ENCODE results near the gene AHDC1.
"Not testable (repeated sequence)": the region's sequence is repeated elsewhere in the genome, so short reads cannot be mapped to it uniquely, and the experiment has no call there.

AHDC1 gene

DNA sequence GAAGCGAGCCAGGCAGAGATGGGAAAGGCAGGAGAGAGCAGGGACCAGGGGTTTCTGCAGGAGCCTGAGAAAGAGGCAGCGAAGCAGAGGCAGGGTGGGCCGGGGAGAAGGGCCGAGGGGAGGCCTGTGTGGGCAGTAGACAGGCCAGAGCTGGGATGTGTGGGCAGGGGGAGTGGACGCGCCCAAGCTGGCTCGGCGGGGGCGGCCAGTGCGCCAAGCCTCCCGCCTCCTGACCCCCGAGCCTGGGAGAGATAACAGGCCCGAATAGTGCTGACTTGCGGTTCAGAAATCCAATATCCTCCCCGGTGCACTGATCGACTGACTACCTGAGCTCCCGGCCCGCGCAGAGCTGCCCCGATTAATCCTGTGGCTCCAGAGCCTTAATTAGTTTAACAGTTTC lies 41.9 kb downstream of the AHDC1 start:
- DNase-seq: no peak

DNA sequence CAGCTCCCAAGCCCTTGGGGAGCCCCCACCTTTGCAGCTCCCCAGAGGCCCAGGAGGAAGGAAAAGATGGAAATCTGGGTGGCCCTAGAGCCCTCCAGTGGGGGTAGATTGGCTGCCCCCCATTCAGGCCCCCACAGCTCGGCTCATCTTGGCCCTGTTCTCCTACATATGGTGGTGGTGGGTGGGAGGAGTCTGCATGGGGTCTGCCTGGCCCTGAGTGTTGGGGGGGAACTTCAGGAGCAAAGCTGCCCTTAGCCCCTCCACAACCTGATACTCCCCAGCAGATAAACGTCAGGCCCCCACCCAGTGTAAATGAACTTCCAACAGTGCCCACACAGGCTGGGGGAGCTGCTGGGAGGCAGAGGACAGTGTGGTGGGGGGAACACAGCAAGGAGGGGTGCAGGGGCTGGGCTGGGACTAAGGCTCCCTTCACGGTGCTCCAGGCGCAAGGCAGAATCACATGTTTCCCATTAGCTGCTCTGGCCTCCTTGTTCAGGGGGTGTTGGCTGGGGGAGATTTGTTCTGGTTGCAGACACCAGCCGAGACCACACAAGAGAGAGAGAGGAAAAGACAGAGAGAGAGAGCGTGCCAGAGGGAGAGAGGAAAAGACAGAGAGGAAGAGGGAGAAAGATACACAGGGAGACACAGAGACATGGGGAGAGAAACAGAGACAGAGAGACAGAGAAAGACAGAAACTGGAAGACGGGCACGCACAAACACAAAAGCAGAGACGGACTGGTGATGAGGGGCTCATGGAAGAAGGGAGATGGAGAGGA lies 42.6 kb downstream of the AHDC1 start:
- DNase-seq: no peak

DNA sequence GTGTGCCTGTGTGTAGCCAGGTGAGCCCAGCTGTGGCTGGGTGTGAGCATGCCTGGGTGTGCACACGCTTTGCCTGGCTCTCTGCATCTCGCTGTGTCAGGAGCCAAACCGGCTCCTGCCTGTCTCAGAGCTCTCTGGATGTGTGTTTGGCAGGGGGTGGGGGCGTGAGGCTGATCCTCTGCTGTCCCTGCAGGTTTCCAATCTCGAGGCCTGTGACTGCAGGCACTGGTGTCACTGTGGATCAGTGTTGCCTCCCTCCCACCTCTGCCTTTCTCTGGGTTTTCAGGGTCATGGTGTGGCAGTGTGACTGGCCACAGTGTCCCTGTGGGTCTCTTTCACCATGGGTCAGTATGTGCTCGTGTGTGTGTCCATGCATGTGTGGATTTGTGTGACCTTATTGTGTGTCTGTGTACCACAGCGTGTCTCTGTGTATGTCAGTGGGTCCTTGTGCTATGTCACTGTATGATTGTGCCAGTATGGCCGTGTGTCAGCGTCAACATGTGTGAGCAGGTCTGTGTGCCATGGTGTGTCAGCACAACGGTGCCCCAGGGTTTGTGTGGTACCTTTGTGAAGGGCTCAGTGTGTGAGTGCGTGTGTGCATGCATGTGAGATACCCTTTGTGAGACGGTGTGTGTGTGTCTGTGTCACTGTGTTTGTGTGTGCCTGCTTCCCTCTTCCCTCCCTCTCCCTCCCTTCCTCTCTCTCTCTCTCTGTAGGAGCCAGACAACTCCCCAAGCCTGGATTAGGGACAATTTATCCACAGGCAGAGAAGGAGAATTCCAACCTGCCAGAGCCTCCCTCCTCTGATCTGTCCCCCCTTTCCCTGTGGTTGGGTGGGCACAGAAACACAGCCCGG lies 43.4 kb downstream of the AHDC1 start:
- no peak for DNase-seq

DNA sequence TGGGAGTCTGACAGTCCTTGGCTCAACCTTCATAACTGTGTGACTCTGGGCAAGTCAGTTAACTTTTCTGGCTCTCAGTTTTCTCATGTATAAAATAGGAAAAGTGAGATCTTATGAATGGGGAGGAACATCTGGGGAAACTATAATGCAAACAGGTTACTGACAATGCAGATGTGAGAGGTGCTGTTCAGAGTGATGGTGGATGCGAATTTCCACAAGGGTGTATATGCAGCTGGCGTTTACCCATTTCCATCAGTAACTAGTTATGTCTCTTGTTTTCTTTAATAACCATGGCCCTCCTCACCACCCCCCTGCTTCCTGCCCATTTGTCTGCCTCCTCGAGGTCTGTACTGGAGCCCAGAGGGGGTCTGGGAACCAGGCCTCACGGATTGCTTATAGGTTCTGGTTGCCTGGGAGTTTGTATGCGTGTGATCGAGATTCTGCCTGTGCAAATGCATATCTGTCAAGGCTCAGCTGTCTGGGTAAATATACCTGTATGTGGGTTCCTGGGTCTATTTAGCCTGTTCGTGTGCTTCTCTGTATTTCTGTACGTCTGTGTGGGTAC lies 44.4 kb downstream of the AHDC1 start:
- DNase-seq: no peak

DNA sequence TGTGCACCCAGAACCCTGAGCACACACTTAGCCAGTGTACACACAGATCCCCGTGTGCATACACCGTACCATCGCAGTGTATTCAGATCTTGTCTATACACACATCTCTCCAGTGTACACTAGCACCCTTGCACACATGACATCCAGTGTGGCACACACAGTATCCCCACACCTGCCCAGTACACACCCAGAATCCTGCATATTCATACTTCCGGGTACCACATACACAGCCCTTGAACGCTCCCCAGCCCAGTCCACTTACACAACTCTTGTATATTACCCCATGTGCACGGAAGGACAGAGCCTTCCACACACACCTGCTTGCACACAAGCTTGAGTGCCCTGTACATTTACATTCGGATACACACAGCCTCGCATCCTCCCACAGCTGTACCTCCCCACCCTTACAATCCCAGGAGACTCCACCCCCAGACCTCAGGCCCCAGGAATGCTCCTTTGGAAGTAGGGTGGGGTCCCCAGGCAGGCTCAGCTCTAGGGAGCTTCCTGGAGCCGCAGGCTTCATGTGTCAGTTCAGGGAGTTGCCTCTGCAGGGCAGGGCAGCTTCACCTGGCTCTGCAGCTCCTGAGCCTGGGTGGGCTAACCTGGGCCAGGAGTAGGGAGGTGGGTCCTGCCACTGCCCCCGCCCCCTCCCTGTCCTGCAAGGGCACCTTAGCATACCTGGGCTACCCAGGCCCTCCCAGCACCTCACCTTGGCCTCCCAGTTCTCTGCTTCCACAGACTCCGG lies 46.2 kb downstream of the AHDC1 start:
- no peak for DNase-seq

DNA sequence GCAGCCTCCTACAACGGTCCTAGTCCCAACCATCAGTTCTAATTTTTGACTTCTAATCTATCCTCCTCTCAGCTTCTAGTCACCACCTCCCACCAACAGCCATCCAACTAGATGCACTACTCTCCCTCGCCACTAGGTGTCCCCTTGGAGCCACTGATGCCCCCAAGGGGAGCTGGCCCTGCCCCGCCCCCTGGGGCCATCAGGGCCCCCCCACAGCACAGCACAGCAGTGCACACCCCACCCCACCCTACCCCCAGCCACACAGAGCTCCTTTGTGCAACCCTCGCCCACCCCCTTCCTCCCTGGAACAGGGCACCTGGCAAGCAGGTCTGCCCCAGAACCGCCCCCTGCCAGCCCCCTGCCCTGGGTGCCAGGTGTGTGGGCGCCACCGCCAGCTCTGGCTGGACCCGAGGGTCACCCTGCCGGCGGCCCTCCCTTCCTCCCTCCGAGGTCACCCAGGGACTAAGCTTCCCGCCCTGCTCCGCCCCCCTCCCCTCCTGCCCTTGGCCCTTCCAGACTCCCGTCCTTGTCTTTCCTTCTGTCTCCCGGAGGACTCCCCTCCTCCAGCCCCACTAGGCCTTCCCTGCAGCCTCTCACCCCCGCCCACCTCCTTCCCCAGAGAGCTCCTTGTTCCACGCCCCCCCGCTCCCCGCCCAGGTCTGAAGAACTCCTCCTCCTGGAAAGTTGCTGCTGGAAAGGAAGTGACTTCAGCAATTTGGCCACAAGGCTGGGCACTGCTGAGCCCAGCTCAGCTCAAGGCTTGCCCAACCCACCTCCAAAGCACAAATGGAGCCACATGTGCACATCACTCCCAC lies 47.0 kb downstream of the AHDC1 start:
- DNase-seq: peak; percentile 68

DNA sequence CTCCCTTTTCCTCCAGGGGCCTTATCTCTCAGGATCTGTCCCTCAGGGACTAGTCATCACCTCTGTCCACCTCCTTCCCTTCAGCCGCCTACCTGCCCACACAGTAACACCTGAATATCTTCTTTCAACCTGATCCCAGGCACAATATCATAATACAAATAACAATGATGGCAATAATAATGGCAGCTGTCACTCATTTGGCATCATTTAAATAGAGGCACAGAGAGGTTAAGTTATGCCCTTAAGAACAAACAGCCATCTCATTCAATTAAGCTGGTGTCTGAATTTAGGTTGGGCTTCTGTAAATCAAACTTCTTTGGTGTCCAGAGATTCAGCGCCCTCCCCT lies 47.5 kb downstream of the AHDC1 start:
- DNase-seq: no peak

DNA sequence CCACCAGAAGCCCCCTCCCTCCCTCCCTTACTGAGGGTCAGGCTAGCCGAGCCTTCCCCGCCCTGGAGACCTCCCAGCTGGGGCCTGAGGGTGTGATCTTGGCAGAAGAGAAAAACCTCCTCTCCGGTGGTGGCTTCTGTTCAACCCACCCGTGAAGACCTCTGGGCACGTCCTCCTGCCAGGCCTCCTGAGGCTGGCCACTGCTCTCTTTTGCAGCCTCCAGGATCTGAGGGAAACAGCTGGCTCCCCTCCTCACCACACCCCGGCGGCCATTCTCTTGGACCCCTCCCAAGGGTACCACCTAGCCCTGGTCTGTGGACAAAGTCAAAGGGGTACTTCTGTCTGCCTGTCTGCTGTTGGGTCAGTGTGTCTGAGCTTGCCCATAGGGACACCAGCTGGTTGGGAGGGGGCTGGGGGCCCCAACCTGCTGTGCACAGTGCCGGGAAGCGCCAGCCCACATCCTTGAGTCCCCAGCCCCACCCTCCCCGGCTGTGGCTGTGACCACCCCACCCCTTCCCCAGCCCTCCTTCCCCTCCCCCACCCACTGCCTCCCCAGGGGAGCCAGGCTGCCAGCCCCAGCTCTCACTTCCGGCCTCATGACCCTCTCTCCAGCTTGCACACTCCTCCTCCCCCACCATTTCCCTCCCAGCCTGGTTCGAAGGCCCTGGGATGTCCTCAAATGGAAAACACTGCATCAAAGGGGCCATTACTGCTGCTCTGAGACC lies 48.1 kb downstream of the AHDC1 start:
- DNase-seq: no peak

DNA sequence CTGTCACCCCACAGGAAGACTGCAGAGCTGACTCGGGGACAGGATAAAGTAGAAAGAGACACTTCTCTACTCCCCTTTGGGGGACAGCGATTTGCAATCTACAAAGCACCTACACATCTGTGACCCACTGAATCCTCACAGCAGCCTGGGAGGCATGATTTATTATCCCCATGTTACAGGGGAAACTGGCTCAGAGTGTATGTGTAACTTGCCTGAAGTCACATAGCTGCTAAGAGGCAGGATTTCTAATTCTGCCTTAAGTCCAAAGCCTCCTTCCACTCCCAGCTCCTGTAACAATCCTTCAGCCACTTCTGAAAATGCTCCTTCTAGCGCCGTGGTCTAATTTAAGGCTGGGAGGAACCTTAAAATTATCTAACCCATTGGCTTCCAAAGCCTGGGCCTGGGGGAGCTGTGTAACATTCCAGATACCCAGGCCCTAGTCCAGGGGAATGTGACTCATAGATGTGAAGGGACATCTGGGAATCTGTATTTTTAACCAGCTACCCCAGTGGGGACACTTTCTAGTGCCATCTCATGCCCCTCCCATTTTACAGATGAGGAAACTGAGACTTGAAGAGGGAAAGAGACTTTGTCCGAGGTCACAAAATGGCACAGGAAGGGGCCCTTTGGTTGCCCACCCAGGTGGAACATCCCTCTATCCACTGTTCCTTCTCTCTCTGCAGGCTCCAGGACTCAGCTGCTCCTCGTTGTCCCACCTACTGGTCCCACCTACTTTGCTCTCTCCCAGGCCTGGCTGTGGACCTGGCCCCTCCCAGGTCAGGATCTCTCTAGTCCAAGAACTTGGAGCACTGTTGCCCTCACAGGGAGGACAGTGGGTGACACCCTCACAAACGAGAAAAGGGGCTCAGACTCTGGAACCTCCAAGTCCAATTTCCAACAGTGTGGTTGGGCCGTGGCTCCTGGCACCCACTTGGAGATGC lies 48.9 kb downstream of the AHDC1 start:
- no peak for DNase-seq

DNA sequence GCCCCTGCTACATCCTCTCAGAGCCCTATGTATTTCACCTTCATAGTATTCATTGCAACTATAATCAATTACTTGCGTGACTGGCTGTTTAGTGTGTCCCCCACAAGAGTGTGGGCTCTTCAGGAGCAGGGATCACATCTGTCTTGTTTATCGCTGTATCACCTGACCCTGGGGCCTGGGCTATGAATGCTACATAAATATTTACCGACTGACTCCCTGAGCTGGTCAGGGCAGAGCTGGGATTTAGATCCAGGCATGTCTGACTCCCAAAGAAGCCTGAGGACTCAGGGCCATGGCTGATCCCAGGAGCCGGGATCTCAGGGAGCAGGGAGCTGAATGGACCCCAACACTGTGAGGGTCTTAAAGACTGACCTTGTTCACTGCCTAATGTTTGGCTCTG lies 49.7 kb downstream of the AHDC1 start:
- DNase-seq: no peak

DNA sequence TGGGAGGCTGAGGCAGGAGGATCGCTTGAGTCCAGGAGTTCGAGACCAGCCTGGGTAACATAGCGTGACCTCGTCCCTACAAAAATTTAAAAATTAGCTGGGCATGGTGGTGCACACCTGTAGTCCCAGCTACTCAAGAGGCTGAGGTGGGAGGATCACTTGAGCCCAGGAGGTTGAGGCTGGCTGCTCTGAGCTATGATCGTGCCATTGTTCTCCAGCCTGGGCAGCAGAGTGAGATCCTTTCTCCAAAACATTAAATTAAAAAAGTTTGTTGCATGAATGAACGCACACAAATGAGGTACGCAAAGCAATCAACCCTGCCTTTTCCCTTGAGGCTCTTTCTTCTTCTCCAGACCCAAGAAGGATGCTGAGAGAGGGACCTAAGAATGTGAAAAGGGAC lies 50.1 kb downstream of the AHDC1 start:
- DNase-seq: not testable (repeated sequence)

DNA sequence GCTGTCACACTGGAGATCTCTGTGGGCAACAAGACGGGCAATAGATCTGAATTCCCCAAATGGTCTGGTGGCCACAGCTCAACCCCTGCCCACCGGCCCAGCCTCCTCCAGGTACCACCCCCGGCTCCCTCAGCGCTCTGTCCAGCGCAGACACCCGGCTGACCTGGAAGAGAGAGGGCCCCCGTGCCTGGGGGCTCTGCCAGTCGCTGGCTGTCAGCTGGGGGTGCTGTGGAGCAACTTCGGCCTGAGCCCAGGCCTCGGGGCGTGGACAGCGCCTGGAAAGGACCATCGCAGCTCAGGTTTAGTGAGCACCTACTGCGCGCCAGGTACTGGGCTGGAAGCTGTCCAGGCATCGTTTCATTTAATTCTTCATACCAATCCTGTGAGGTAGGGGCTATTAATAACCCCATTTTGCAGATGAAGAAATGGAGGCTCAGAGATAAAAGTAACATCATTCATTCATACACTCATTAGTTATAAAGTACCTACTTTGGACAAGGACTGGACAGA lies 51.0 kb downstream of the AHDC1 start:
- no peak for DNase-seq

DNA sequence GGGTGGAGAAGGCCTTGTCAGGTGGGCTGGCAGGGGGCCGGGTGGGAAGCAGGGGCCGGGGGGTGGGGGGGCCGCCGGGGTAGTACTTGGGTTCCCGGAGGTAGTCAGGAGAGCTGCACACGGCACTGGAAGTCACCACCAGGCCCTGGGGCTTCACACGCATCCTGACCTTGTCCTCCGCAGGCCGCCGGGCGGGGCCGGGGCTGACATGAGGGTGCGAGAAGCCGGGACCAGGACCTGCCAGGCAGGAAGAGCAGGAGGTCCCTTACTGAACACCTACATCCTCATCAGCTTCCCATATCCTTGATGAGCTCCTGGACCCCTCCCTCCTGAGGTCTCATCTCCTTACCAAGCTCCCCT lies 52.0 kb downstream of the AHDC1 start:
- DNase-seq: no peak

DNA sequence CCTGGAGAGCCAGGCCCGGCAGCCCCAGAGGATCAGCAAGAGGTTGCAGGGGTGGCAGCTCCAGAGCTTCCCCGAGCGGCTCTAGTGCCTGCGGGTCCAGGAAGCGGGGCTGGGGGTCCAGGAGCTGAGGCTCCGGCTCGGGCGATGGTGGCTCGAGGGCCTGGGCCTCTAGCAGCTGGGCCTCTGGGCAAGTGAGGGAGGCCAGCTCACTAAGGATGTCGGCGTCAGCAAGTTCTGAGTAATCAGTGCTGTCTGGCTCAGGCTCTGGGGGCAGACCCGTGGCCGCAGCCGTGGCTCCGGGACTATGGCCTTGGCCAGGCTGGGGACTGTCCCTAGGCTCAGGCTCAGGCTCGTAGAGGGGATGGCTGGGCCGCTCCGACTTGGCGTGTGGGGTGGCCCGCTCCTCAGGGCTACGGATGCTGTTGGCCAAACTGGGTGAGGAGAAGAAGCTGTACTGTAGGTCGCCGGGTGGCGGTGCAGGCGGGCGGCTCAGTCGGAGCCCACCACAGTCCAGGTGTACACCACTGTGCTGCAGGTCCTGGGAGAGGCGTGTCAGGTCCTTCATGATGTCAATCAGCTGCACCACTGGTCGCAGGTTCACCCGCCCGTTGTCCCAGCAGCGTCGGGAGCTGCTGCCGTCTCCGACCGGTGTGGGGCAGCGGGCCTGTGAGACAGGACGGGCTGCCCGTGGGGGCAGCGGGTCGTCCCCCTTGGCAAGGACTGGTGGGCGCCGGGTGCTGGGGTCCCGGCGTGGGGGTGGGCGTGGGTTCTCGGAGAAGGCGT lies 52.6 kb downstream of the AHDC1 start:
- DNase-seq: no peak

DNA sequence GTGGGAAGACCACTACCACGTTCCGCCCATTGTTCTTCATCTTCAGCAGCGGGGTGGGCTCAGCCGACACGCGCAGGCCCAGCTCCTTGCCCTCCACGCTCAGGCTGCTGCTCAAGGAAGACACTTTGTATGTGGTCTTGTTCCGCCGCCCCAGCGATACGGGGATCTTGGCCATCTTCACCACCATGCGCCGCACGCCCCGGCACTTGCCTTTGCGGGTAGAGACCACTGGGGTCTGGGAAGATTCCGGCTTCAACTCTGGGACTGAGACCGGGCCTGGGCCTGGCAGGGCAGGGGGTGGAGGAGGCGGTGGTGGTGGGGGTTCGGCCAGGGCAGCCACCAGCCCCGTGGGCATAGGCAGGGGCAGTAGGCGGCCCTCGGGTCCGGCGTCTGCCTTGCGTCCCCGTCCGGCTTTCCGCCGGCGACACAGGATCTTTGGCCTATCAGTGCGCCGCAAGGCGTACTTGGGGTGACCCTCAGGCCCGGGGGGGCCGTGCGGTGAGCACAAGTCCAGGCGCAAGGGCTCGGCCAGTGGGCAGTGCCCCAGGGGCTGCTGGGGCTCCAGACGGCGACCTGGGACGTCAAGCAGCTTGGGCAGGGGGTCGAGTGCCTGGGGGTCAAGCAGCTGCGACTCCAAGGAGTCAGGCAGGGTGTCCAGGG lies 53.3 kb downstream of the AHDC1 start:
- DNase-seq: no peak

DNA sequence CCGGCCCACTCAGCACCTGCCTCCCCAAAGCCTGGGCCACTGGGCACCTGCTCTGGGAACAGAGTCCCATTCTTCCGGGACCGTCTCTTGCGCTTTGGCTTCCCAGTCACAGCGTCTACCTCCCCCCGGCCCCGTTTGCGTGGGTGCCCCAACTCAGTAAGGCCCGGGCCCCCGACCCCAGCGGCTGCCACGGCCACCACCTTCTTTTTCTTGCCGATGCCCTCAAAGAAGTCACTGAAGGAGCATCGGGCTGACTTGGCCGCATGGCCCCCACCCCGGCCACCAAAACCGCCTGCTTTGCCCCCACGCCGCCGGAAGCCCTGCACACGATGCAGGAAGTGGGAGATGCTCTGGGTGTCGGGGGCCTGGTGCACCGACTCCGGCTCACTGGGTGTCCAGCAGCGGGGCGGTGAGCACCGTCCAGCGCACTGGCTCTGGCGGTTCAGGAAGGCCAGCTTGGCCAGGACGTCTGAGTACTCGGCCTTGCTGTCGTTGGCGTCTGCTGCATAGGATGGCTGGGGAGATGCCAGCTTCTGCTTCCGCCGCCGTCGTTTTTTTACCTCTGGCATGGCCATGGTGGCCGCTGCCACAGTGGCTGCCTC lies 54.0 kb downstream of the AHDC1 start:
- DNase-seq: no peak

DNA sequence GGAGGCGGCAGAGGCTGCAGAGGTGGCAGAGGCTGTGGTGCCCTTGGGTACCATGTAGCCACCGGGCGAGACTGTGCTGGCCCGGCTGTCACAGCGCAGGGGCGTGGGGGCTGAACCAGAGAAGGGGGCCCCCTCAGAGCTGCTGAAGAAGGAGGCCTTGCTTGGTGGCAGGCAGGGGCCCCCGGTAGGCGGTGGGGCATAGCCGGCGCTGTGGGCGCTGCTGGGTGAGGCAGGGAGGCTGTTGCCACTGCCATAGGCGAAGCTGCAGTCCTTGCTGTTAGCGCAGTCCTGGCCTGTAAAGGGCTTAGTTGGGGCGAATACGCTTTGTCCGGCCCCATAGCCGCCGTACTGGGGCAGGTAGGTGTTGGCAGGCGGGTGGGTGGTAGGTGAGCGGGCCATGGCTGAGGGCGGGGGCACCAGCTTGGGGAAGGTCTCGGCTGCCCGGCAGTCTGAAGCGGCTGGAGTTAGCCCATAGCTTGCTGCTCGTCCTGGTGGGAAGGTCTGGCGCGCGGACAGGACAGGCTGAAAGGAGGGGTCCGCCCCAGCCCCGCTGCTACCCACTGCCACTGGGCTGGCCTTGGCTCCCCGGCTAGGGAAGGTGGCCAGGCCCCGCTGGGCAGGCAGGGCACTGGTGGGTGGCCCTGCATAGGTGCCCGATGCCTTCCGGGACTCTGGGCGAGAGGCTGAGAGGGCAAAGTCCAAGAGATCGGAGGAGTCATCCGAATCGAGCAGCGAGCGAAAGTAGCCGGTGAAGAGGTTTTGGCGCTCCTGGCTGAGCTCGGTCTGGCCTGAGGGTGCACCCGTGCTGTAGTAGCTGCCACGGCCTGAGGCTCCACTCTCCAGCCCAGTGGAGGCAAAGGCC lies 54.9 kb downstream of the AHDC1 start:
- no peak for DNase-seq
